HepG2 (cell line): ENCODE measurements around the gene ADPRM.

Experiments used
- MIER2 ChIP-seq: IDR thresholded peaks from 2 replicates; pipeline ENCODE4 v1.6.1; 2016; ENCODE audit warnings: missing biosample characterization, missing genetic modification reagents
- NCOA1 ChIP-seq: sonication (generic); formaldehyde crosslinking; IDR thresholded peaks from 2 replicates; pipeline ENCODE4 v1.9.0; 2021; ENCODE audit warnings: missing genetic modification reagents

DNA sequence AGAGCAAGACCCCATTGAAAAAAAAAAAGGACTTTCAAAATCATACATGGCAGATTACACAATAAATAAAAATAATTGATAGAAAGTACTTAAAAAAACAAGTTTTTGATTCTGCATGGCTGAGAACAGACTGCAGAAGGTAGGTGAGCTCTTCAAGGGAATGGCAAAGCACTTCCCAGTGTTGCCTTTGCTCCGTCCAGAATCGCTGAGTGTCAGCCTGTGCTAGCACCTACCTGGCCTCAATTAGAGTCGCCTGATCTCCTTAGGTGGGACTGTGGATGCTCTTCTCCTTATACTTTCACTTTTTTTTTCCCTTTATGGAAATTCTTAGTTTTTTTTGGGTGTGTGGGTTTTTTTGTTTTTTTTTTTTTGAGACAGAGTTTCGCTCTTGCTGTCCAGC, 38.4 kb downstream of the ADPRM start:
- TF ChIP-seq MIER2: no peak
- no peak for TF ChIP-seq NCOA1 (CRISPR knock-in tag)
